ENCODE results near the gene SLC16A14. TPM values are rescaled to one million over a fixed set of nuclear protein-coding genes. Genes with fewer than 3 reads are reported as not detected.

Gene SLC16A14
- total and polyA plus RNA-seq, 2 of the 8 experiments (the other 6 are each of a cell fraction or from before 2014, with no cell fraction given) = 2.1 to 3.0 TPM

- TF ChIP-seq CHD7 (IDR thresholded peaks at IDR 0.05; ENCODE audit: insufficient replicate concordance, low read length) (no peak), POLR2AphosphoS5 (IDR thresholded peaks at IDR 0.05; ENCODE audit: low read depth, low read length) (no peak)
Measured at GRCh38 chr2:230090967-230091366, 22.2 kb upstream of the SLC16A14 start (continued).
